ENCODE data around the gene KLHL17.
"Not testable (repeated sequence)": the region's sequence is repeated elsewhere in the genome, so short reads cannot be mapped to it uniquely, and the experiment has no call there.

The KLHL17 gene

DNA sequence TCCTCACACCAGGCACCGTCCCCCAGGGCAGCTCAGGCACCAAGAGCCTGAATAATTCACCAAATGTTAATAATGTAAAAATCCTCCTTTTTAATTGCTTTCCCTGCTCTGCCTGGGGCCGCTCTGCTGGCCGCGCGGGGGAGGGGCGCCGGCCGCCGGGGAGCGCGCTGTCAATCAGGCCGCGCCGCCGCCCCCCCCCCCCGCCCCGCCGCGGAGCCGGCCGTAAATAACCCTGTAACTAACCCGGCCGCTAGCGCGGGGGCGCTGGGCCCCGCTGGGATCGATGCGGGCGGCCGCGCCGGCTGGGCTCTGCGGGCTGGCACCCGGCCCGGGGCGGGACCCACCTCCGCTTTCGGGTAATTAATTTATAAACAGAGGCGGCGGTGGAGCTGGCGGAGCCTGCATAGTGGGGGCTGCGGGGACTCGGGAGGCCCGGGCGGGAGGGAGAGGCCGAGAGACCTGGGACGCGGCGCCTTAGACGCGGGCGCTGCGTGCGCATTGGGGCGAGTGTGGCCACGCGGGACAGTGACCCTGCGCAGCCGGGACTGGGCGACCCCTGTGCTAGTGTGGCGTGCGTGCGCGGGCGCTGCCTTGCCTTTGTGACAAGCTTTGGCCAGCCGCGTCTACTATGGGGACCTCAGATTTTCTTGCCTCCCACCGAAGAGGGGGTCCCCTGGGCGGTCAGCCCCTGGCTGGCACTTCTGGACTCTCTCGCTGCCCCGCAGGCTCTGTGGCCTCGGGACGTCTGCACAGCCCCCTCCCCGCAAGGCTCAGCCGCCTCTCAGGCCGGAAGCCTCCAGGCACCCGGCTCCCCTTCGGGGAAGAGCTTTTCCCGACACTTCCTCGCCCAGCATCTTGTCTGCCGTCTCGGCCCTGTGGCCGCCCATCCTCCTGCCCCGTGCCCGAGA is 20.0 kb upstream of the KLHL17 start:
- Histone ChIP-seq H3K27me3 (ENCODE audit: control insufficient read depth, insufficient read depth, low read length) (peaks cover 93% of the 10 kb centered on the region), H3K9me3 (ENCODE audit: control insufficient read depth, low read depth, low read length) (no peaks in the 10 kb centered on the region), H3K27ac (ENCODE audit: low read length) (no peak overlapping the region), H3K36me3 (ENCODE audit: control insufficient read depth, low read depth, low read length) (no peaks in the 10 kb centered on the region), H3K9ac (ENCODE audit: low read length) (no peak overlapping the region), H3K4me1 (ENCODE audit: control insufficient read depth, low read depth, low read length) (no peaks in the 10 kb centered on the region), H3K4me3 (ENCODE audit: low read length) (peak overlapping the region; percentile 3)

DNA sequence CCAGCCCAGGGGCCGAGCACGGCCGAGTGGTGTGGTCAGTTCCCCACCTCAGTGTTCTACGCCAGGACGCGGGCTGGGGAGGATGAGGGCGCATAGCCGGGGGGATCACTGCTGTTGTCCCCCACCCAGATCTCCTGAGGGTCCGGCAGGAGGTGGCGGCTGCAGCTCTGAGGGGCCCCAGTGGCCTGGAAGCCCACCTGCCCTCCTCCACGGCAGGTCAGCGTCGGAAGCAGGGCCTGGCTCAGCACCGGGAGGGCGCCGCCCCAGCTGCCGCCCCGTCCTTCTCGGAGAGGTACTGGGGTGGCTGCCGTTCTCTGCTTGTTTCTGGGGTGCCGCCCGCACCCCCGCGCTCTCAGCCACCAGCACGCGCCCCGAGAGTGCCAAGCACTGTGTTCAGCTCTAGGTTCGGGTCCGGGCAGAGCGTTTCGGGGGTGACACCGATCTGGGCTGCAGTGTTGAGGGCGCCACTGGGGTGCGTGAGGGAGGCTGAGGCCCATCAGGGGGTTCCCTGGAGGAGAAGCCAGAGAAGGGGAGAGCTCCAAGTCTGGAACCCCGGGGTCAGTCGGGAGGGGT is 19.3 kb upstream of the KLHL17 start:
- Histone ChIP-seq H3K27ac (ENCODE audit: low read length) (no peak overlapping the region), H3K36me3 (ENCODE audit: control insufficient read depth, low read depth, low read length) (no peaks in the 10 kb centered on the region), H3K9ac (ENCODE audit: low read length) (no peak overlapping the region), H3K4me1 (ENCODE audit: control insufficient read depth, low read depth, low read length) (no peaks in the 10 kb centered on the region), H3K27me3 (ENCODE audit: control insufficient read depth, insufficient read depth, low read length) (peaks cover 85% of the 10 kb centered on the region), H3K9me3 (ENCODE audit: control insufficient read depth, low read depth, low read length) (no peaks in the 10 kb centered on the region), H3K4me3 (ENCODE audit: low read length) (peak overlapping the region; percentile 13)

DNA sequence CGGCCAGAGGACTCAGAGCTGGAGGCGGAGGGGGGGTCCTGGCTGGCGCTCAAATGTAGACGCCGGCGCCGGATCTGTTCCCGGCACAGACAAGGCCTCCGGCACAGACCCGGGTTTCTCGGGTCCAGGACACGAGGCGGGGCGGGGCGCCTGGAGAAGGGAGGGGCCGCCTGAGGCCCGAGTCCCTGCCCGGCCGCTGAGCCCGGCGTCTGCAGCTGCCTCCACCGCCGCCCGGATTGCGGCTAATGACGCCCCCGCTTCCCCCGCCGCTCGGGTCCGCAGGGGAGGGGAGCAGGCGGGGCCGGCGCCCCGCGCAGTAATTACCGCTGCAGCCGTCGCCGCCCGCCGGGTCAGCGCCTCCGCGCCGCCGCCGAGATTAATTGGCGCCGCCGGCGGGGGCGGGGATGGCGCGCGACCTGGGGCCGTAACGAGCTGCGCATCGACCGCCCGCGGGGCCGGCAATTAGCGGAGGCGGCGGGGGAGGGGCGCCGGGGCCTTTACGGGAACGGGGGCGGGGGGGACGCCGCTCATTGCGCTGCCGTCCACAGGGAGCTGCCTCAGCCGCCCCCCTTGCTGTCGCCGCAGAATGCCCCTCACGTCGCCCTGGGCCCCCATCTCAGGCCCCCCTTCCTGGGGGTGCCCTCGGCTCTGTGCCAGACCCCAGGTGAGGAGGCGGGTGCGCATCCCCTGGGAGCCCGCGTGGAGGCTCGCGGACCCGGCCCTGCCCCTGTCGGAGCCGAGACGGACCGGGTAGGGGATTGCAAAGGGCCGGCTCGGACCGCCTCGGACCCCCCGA is 18.6 kb upstream of the KLHL17 start:
- Histone ChIP-seq H3K36me3 (ENCODE audit: control insufficient read depth, low read depth, low read length) (no peaks in the 10 kb centered on the region), H3K4me3 (ENCODE audit: low read length) (peak overlapping the region; percentile 17), H3K4me1 (ENCODE audit: control insufficient read depth, low read depth, low read length) (no peaks in the 10 kb centered on the region), H3K9ac (ENCODE audit: low read length) (no peak overlapping the region), H3K27ac (ENCODE audit: low read length) (no peak overlapping the region), H3K27me3 (ENCODE audit: control insufficient read depth, insufficient read depth, low read length) (peaks cover 78% of the 10 kb centered on the region), H3K9me3 (ENCODE audit: control insufficient read depth, low read depth, low read length) (no peaks in the 10 kb centered on the region)

DNA sequence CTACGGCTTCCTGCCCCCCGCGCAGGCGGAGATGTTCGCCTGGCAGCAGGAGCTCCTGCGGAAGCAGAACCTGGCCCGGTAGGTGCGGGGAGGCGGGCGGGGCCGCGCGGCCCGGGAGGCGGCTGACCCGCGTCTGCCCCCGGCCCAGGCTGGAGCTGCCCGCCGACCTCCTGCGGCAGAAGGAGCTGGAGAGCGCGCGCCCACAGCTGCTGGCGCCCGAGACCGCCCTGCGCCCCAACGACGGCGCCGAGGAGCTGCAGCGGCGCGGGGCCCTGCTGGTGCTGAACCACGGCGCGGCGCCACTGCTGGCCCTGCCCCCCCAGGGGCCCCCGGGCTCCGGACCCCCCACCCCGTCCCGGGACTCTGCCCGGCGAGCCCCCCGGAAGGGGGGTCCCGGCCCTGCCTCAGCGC is 18.0 kb upstream of the KLHL17 start:
- Histone ChIP-seq H3K9me3 (ENCODE audit: control insufficient read depth, low read depth, low read length) (no peaks in the 10 kb centered on the region), H3K36me3 (ENCODE audit: control insufficient read depth, low read depth, low read length) (peaks cover 5% of the 10 kb centered on the region), H3K9ac (ENCODE audit: low read length) (no peak overlapping the region), H3K4me1 (ENCODE audit: control insufficient read depth, low read depth, low read length) (no peaks in the 10 kb centered on the region), H3K27me3 (ENCODE audit: control insufficient read depth, insufficient read depth, low read length) (peaks cover 72% of the 10 kb centered on the region), H3K27ac (ENCODE audit: low read length) (no peak overlapping the region), H3K4me3 (ENCODE audit: low read length) (peak overlapping the region; percentile 17)

DNA sequence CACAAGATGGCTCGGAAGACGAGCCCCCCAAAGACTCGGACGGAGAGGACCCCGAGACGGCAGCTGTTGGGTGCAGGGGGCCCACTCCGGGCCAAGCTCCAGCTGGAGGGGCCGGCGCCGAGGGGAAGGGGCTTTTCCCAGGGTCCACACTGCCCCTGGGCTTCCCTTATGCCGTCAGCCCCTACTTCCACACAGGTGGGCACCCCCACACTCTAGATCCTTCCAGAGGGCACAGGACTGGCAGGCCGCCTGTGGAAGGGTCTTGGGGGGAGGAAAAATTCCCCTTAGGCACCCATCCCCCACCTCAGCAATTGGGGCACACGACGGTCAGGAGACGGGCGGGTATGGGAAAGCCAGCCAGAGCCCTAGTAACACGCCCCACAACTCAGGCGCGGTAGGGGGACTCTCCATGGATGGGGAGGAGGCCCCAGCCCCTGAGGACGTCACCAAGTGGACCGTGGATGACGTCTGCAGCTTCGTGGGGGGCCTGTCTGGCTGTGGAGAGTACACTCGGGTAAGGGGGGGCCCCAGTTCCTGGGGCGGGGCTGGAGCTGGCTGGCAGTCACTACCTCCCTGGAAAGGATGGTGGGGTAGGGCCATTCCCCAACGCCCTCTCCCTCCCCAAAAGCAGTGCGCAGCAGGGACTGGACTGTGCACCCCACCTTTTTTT is 17.4 kb upstream of the KLHL17 start:
- no peaks in the 10 kb centered on the region for H3K4me1 ChIP-seq (ENCODE audit: control insufficient read depth, low read depth, low read length)
- no peak overlapping the region for H3K4me3 ChIP-seq (ENCODE audit: low read length)
- H3K9ac ChIP-seq (ENCODE audit: low read length), result no peak overlapping the region
- H3K9me3 ChIP-seq (ENCODE audit: control insufficient read depth, low read depth, low read length), result no peaks in the 10 kb centered on the region
- no peak overlapping the region for H3K27ac ChIP-seq (ENCODE audit: low read length)
- H3K36me3 ChIP-seq (ENCODE audit: control insufficient read depth, low read depth, low read length), result peaks cover 9% of the 10 kb centered on the region
- peaks cover 66% of the 10 kb centered on the region for H3K27me3 ChIP-seq (ENCODE audit: control insufficient read depth, insufficient read depth, low read length)

DNA sequence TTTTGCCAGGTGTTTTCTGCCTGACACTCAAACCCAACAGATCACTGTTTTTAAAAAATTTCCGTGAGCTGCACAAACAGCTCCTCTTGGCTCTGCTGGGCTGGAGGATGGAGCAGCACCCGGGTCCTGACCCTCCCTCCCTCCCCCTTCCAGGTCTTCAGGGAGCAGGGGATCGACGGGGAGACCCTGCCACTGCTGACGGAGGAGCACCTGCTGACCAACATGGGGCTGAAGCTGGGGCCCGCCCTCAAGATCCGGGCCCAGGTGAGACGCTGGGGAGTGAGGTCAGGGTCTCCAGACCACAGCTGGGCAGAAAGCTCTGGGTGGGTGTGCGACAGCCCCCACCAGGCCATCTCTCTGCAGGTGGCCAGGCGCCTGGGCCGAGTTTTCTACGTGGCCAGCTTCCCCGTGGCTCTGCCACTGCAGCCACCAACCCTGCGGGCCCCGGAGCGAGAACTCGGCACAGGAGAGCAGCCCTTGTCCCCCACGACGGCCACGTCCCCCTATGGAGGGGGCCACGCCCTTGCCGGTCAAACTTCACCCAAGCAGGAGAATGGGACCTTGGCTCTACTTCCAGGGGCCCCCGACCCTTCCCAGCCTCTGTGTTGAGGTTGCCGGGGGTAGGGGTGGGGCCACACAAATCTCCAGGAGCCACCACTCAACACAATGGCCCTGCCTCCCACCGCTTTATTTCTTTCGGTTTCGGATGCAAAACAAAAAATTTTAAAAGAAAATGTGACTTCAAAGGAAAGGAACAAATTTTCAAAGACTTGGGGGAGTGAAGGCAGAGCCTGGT is 16.6 kb upstream of the KLHL17 start:
- Histone ChIP-seq H3K9ac (ENCODE audit: low read length) (no peak overlapping the region), H3K27ac (ENCODE audit: low read length) (no peak overlapping the region), H3K9me3 (ENCODE audit: control insufficient read depth, low read depth, low read length) (no peaks in the 10 kb centered on the region), H3K4me1 (ENCODE audit: control insufficient read depth, low read depth, low read length) (no peaks in the 10 kb centered on the region), H3K4me3 (ENCODE audit: low read length) (no peak overlapping the region), H3K36me3 (ENCODE audit: control insufficient read depth, low read depth, low read length) (peaks cover 12% of the 10 kb centered on the region), H3K27me3 (ENCODE audit: control insufficient read depth, insufficient read depth, low read length) (peaks cover 59% of the 10 kb centered on the region)

DNA sequence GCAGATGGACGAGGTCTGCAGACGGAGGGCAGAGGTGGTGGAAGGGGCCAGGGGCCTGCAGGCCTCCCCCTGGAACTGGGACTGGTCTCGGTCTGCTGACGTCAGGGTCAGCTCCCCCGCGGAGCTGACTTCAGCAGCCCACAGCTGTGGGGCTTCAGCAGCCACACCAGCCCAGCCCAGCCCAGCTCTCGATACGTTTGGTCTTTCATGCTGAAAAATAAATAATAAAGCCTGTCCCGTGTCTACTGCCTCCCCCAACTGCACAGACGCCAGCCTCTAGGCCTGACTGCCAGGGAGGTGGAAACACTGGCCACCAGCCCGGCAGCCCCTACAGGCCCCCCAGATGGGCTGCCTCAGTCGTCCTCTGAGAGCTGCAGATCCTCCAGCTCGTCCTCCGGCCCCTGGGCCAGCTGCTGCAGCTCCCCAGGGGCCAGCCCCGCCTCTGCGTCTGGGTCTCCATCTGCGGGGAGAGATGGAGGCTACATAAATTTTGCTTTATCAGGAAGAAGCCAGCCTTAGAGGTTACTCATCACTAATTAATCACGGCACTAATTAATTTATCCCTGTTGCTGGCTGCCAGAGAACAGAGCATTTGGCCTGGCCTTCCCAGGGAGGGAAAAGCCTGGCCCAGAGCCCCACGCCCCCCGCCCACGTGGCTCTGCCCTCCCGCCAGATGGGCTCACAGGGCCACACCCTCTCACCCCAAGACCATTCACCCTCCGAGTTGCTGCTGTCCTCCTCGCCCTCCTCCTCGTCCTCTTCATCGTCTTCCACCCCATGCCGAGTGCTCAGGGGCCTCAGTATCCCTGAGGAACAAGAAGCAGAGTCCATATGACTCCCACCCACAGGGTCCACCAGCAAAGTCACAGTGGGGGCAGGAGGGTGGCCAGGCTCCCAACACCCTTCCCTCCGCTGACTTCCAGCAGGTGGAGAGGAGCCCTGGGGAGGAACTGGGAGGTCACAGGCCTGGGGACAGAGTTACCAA is 15.8 kb upstream of the KLHL17 start:
- Histone ChIP-seq H3K4me1 (ENCODE audit: control insufficient read depth, low read depth, low read length) (no peaks in the 10 kb centered on the region), H3K9ac (ENCODE audit: low read length) (no peak overlapping the region)

DNA sequence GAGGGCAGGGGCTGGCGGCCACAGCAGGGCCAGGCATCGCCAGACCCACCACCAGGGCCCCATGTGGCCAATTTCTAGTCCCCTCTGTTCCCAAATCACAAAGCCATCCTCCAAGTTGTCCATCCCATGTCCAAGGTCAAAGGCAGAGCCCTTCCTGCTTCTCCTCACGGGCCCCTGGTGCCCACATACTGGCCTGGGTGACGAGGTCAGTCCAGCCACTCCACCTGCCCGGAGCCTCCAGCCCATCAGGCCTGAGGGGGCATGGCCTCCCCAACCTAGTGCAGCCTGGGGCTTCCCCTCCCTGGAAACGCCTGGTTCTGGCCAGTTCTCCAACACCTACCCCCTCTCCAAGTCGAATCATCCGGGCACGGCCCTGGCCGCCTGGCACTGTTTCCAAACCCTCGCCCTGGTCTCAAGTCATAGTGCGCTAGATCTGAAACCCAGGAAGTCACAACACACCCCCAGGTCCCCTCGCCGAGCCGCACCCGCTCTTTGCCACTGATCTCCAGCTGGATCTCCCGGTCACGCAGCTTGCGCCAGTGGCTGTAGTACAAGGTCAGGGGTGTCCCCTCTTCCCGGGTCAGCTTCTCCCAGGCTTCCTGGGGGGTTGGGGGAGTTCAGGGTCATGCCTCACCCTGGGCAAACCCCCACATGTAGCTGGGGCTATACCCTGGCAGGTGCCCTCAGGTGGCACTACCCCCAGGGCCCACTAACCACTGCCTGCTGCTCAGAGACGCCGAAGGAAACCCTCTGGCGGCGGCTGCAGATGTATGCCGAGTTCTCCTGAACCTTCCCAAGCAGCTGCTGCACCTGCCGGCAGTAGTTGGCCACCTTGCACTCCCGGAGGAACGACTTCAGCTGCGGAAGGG is 14.5 kb upstream of the KLHL17 start:
- no peak overlapping the region for H3K9ac ChIP-seq (ENCODE audit: low read length)
- no peaks in the 10 kb centered on the region for H3K9me3 ChIP-seq (ENCODE audit: control insufficient read depth, low read depth, low read length)
- peaks cover 31% of the 10 kb centered on the region for H3K36me3 ChIP-seq (ENCODE audit: control insufficient read depth, low read depth, low read length)
- H3K27ac ChIP-seq (ENCODE audit: low read length), result no peak overlapping the region
- H3K4me3 ChIP-seq (ENCODE audit: low read length), result no peak overlapping the region
- H3K4me1 ChIP-seq (ENCODE audit: control insufficient read depth, low read depth, low read length), result no peaks in the 10 kb centered on the region
- H3K27me3 ChIP-seq (ENCODE audit: control insufficient read depth, insufficient read depth, low read length), result peaks cover 37% of the 10 kb centered on the region

More for the DNA sequence above, 15.8 kb upstream of the KLHL17 start:
- Histone ChIP-seq H3K9me3 (ENCODE audit: control insufficient read depth, low read depth, low read length) (no peaks in the 10 kb centered on the region), H3K27ac (ENCODE audit: low read length) (no peak overlapping the region), H3K4me3 (ENCODE audit: low read length) (no peak overlapping the region), H3K27me3 (ENCODE audit: control insufficient read depth, insufficient read depth, low read length) (peaks cover 50% of the 10 kb centered on the region), H3K36me3 (ENCODE audit: control insufficient read depth, low read depth, low read length) (peaks cover 20% of the 10 kb centered on the region)

DNA sequence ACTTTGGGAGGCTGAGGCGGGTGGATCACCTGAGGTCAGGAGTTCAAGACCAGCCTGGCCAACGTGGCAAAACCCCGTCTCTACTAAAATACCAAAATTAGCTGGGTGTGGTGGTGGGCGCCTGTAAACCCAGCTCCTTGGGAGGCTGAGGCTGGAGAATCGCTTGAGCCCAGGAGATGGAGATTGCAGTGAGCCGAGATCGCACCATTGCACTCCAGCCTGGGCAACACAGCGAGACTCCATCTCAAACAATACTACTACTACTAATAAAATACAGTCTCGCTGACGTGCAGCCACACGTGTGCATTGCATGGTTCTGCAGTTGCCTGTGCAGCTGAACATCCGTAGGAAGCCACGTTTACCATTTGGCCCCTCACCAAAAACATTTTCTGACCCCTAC is 13.6 kb upstream of the KLHL17 start:
- not testable (repeated sequence) for H3K4me3 ChIP-seq (ENCODE audit: low read length); H3K9ac ChIP-seq (ENCODE audit: low read length); H3K27ac ChIP-seq (ENCODE audit: low read length); H3K9me3 ChIP-seq (ENCODE audit: control insufficient read depth, low read depth, low read length); H3K4me1 ChIP-seq (ENCODE audit: control insufficient read depth, low read depth, low read length)
- Histone ChIP-seq H3K27me3 (ENCODE audit: control insufficient read depth, insufficient read depth, low read length) (peaks cover 28% of the 10 kb centered on the region), H3K36me3 (ENCODE audit: control insufficient read depth, low read depth, low read length) (peaks cover 34% of the 10 kb centered on the region)
